ENCODE results near the gene GIPC2.

DNA sequence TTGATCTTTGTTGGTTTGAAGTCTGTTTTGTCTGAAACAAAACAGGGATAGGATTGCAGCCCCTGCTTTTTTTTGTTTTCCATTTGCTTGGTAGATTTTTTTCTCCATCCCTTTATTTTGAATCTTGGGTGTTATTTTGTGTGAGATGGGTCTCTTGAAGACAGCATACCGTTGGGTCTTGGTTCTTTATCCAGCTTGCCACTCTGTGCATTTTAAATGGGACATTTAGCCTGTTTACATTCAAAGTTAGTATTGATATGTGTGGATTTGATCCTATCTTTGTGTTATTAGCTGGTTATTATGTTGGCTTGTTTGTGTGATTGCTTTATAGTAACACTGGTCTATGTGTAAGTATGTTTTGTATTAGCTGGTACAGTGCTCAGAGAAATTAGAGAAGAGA, 40.9 kb downstream of the GIPC2 start:
- TF ChIP-seq POLR2A (IDR thresholded peaks at IDR 0.05) = no peak
- TF ChIP-seq CTCF (IDR thresholded peaks at IDR 0.05) = no peak

Measured in adrenal gland (tissue), 5 donors.